NCI-H146 treated with DMSO at 0.1 percent for 48 hours (cell line): ENCODE measurements around the gene OR14I1.
"Not testable (repeated sequence)": the region's sequence is repeated elsewhere in the genome, so short reads cannot be mapped to it uniquely, and the experiment has no call there.

Source experiments
- DNase-seq: peaks from one replicate; lab custom pipeline; 2025; ENCODE audit not compliant: unreplicated experiment; lab: John Stamatoyannopoulos, UW

Gene OR14I1

DNA sequence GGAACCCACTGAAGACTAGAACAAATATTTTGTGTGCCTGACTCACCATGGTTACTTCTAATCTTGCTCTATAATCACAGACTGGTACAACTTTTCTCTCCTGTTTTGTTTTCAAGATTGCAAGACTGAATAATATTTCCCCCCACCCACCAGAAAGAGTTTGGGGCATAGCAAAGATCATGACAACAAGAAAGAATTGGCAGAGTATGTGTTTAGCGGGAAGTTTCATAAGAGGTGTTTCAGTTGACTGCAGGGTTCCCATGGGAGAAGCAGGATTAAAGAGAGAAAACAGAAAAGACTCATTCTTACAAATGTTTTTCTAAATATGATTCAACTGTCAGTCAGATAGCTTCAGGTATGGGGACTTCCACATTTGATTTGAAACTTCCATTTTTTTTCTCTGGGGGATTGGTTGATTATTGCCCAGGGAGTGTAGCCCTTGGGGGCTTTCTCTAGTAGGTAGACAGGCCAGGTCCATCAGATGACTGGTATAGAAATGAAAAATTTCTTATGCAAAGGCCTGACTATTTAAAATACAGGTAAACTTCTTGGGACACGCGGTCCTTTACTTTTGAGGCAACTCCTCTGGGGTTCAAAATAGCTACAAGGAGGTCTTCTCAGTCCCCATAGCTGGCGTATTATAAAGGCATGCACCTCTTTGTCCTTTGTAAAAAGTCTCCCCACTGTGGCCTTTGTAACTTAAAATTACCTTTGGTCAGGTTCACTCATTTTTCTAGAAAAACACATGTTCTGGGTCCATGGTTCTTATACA, 13.9 kb downstream of the OR14I1 start:
- no peak for DNase-seq

- no peak for DNase-seq
These were observed 15.8 kb downstream of the OR14I1 start for GRCh38 chr1:248686815-248687214.

- no peak for DNase-seq
These were observed 20.9 kb downstream of the OR14I1 start for GRCh38 chr1:248681651-248682050.

DNA sequence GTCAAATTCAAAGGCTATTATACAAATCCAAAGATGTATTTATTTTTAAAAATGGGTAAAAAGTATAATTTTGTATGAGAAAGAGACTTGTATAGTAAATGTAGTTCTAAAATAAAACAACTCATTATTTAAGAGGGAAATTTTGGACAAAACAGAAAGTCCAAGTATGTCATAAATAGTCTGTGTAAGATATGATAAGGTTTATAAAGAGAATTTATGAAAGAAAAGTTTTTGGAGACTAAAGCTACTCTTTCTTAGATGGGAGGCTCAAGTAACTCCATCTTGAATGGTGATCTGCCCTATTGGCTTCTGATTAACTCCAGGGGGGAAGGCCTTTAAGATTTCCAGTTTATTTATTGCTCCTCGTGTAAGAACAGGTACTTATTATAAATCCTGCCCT, 32.6 kb downstream of the OR14I1 start:
- DNase-seq: no peak

DNA sequence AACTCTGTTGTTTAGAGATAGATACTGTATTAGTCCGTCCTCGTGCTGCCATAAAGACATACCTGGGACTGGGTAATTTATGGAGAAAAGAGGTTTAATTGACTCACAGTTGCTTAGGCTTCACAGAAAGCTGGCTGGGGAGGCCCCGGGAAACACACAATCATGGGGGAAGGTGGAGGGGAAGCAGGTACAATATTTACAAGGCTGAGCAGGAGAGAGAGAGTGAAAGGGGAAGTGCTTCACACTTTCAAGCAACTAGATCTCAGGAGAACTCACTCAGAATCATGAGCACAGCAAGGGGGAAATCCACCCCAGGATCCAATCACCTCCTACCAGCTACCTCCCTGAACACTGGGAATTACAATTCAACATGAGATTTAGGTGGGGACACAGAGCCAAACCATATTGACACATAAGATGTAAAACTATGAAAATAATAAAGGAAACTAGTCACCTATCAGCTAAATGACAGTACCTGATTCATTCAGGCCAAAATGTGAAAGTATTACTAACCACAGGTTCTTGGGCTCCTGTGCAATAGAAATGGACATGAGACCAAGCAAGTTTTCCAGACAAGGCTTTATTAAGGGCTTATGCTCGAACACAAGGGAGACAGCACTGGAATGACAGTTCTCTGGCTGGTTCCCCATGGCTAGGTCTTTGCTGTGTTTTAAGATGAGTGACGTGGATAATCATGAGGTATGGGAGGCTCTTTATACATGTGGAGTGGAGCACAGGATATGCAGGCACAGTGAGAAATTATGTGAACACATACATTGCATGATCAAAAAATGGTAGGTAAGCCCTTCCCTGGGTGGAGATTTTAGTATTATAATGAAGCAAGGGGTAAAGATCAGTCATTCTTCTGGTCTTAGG, 38.9 kb downstream of the OR14I1 start:
- DNase-seq: not testable (repeated sequence)

DNA sequence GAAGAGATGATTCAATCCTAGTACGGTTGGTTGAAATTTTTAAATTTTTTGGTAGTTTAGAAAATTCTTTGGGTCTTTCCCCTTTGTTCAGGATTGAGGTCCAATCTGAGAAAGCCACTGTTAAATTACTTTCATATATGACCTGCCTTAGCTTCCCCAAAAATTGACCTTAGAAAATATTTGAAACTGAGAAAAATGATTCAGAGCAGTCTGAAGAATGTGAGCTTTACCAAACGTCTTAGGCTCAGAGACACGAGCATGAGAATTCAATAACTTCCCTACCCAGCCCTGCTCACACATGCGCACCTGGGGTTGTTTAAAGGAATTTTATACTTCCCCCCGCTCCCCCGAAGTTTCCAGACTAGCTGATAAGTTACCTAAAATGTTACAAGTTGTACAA, 45.8 kb downstream of the OR14I1 start:
- DNase-seq: not testable (repeated sequence)

DNA sequence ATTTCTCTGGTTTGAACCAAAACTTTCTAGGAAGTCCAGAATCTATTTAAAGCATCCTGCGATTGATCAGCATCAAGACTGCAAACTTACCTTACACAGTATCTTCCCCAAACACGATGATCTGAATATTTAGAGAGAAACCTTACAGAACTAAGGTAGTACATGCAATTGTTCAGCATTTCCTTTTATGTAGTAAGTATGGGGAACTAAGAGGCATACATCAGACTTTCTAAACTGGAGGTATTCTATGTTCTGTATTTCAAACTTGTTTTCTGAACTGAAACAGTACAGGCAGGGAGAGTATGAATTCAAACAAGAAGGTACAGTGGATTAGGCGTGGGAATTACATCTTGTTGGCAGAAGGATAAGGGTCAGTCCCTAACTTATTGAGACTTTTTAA, 47.2 kb downstream of the OR14I1 start, which contains the start of gene OR2T27:
Gene OR2T27 (minus strand): TSS at position 175 of the 400 bp plus-strand sequence. CDS start 4,644 bp downstream, outside the sequence.
- DNase-seq: not testable (repeated sequence)
